ENCODE measurements around the gene PPP3R2. TPM values are rescaled to one million over a fixed set of nuclear protein-coding genes. Genes with fewer than 3 reads are reported as not detected.

Gene PPP3R2
- total and polyA plus RNA-seq, 2 donors from 2014 or later = not detected

GRCh38 chr9:101626295-101626694 lies 31.5 kb upstream of the PPP3R2 start:
- Histone ChIP-seq H3K9ac (ENCODE audit: low read length in 3 of 3) (no peak overlapping the region), H3K4me3 (ENCODE audit: low read length in 3 of 3) (no peak overlapping the region), H3K27me3 (ENCODE audit: control insufficient read depth, insufficient read depth, low read length) (no peaks in the 10 kb centered on the region), H3K36me3 (ENCODE audit: control insufficient read depth in 2 of 3, insufficient read depth in 3 of 3, low read length in 3 of 3) (no peaks in the 10 kb centered on the region), H3K4me1 (ENCODE audit: control insufficient read depth in 2 of 3, insufficient read depth in 2 of 3, low read depth in 1 of 3, low read length in 3 of 3) (no peaks in the 10 kb centered on the region), H3K27ac (ENCODE audit: low read depth in 2 of 2, low read length in 2 of 2) (no peak overlapping the region), H3K9me3 (ENCODE audit: control insufficient read depth in 2 of 3, insufficient read depth in 1 of 3, low read length in 3 of 3) (no peaks in the 10 kb centered on the region)
- no peak for FAIRE-seq
- no peak for TF ChIP-seq CTCF (IDR thresholded peaks at IDR 0.05; ENCODE audit: borderline replicate concordance, extremely low read depth, insufficient read depth)
- intact Hi-C loops (cut with DNase I) = no loop called here
- DNase-seq = no peak

GRCh38 chr9:101625876-101626275 lies 31.1 kb upstream of the PPP3R2 start:
- Histone ChIP-seq H3K4me3 (ENCODE audit: low read length in 3 of 3) (no peak overlapping the region), H3K27me3 (ENCODE audit: control insufficient read depth, insufficient read depth, low read length) (no peaks in the 10 kb centered on the region), H3K9me3 (ENCODE audit: control insufficient read depth in 2 of 3, insufficient read depth in 1 of 3, low read length in 3 of 3) (no peaks in the 10 kb centered on the region), H3K27ac (ENCODE audit: low read depth in 2 of 2, low read length in 2 of 2) (no peak overlapping the region), H3K4me1 (ENCODE audit: control insufficient read depth in 2 of 3, insufficient read depth in 2 of 3, low read depth in 1 of 3, low read length in 3 of 3) (no peaks in the 10 kb centered on the region), H3K36me3 (ENCODE audit: control insufficient read depth in 2 of 3, insufficient read depth in 3 of 3, low read length in 3 of 3) (no peaks in the 10 kb centered on the region), H3K9ac (ENCODE audit: low read length in 3 of 3) (no peak overlapping the region)
- intact Hi-C loops (cut with DNase I) = no loop called here
- TF ChIP-seq CTCF (IDR thresholded peaks at IDR 0.05; ENCODE audit: borderline replicate concordance, extremely low read depth, insufficient read depth) = no peak
- no peak for FAIRE-seq
- no peak for DNase-seq

- H3K4me3 ChIP-seq (ENCODE audit: low read length in 3 of 3) = no peak overlapping the region
- FAIRE-seq = no peak
- no peaks in the 10 kb centered on the region for H3K27me3 ChIP-seq (ENCODE audit: control insufficient read depth, insufficient read depth, low read length)
- intact Hi-C loops (cut with DNase I) = no loop called here
- H3K9me3 ChIP-seq (ENCODE audit: control insufficient read depth in 2 of 3, insufficient read depth in 1 of 3, low read length in 3 of 3) = no peaks in the 10 kb centered on the region
- H3K27ac ChIP-seq (ENCODE audit: low read depth in 2 of 2, low read length in 2 of 2) = no peak overlapping the region
- no peak for TF ChIP-seq CTCF (IDR thresholded peaks at IDR 0.05; ENCODE audit: borderline replicate concordance, extremely low read depth, insufficient read depth)
- H3K36me3 ChIP-seq (ENCODE audit: control insufficient read depth in 2 of 3, insufficient read depth in 3 of 3, low read length in 3 of 3) = no peaks in the 10 kb centered on the region
- DNase-seq = no peak
- no peaks in the 10 kb centered on the region for H3K4me1 ChIP-seq (ENCODE audit: control insufficient read depth in 2 of 3, insufficient read depth in 2 of 3, low read depth in 1 of 3, low read length in 3 of 3)
- no peak overlapping the region for H3K9ac ChIP-seq (ENCODE audit: low read length in 3 of 3)
Observed at GRCh38 chr9:101620452-101620851, 25.7 kb upstream of the PPP3R2 start.

- no peak for TF ChIP-seq CTCF (IDR thresholded peaks at IDR 0.05; ENCODE audit: borderline replicate concordance, extremely low read depth, insufficient read depth)
- Histone ChIP-seq H3K4me3 (ENCODE audit: low read length in 3 of 3) (no peak overlapping the region), H3K27me3 (ENCODE audit: control insufficient read depth, insufficient read depth, low read length) (no peaks in the 10 kb centered on the region), H3K9ac (ENCODE audit: low read length in 3 of 3) (no peak overlapping the region), H3K9me3 (ENCODE audit: control insufficient read depth in 2 of 3, insufficient read depth in 1 of 3, low read length in 3 of 3) (no peaks in the 10 kb centered on the region), H3K36me3 (ENCODE audit: control insufficient read depth in 2 of 3, insufficient read depth in 3 of 3, low read length in 3 of 3) (no peaks in the 10 kb centered on the region), H3K27ac (ENCODE audit: low read depth in 2 of 2, low read length in 2 of 2) (no peak overlapping the region), H3K4me1 (ENCODE audit: control insufficient read depth in 2 of 3, insufficient read depth in 2 of 3, low read depth in 1 of 3, low read length in 3 of 3) (no peaks in the 10 kb centered on the region)
- intact Hi-C loops (cut with DNase I) = no loop called here
- no peak for DNase-seq
- FAIRE-seq = no peak
Observed at GRCh38 chr9:101618698-101619097, 23.9 kb upstream of the PPP3R2 start.

Data from kidney (tissue), 14 donors.